ENCODE data around the gene FMN1. TPM values are rescaled to one million over a fixed set of nuclear protein-coding genes. Genes with fewer than 3 reads are reported as not detected.
A peak's percentile ranks its signal among the peaks of the same experiment; 100 is the strongest.

FMN1 gene
- total RNA-seq, 2 donors from 2014 or later = 26.9 to 27.5 TPM

DNA sequence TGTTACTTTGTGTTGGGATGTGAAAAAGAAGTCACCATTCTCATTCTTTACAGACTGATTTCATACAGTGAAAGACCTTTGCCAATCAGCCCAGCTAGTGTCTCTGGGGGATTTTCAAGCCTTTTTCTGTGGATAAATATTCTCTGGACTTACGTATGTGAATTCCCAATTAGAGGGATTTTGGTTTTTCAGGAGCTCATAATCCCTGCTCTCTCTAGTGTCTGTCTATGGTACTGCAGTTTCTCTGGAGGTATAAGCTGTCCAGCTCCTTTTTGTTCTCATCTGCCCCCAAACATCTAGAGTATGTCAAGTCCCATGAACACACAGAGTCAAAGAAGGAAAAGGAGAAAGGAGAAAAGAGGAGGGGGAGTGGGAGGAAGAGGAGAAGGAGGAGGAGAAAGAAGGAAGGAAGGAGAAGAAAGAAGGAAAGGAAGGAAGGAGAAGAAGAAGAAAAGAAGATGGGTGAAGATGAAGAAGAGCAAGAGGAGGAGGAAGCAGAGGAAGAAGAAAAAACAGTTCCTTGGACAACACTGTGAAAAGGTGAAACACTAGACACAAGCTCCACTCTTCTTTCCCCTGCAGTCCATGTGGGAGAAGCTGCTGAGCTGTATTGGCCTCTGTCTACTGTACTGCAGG is 258.1 kb downstream of the FMN1 start:
- Histone ChIP-seq H3K27ac (no peak overlapping the region), H3K4me3 (no peak overlapping the region), H3K4me1 (ENCODE audit: control insufficient read depth in 1 of 2, low read depth in 2 of 2) (no peaks in the 10 kb centered on the region), H3K9me3 (no peaks in the 10 kb centered on the region), H3K36me3 (no peaks in the 10 kb centered on the region), H3K27me3 (replicated peaks; ENCODE audit: insufficient read depth) (no peaks in the 10 kb centered on the region)
- DNase-seq (ENCODE audit: low spot score) (no peak), ATAC-seq (ENCODE audit: insufficient number of reproducible peaks, low FRiP score, low read depth) (peak; percentile 60)
- TF ChIP-seq, protein P1, sequence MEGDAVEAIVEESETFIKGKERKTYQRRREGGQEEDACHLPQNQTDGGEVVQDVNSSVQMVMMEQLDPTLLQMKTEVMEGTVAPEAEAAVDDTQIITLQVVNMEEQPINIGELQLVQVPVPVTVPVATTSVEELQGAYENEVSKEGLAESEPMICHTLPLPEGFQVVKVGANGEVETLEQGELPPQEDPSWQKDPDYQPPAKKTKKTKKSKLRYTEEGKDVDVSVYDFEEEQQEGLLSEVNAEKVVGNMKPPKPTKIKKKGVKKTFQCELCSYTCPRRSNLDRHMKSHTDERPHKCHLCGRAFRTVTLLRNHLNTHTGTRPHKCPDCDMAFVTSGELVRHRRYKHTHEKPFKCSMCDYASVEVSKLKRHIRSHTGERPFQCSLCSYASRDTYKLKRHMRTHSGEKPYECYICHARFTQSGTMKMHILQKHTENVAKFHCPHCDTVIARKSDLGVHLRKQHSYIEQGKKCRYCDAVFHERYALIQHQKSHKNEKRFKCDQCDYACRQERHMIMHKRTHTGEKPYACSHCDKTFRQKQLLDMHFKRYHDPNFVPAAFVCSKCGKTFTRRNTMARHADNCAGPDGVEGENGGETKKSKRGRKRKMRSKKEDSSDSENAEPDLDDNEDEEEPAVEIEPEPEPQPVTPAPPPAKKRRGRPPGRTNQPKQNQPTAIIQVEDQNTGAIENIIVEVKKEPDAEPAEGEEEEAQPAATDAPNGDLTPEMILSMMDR (IDR thresholded peaks at IDR 0.05) = peak; percentile 60

DNA sequence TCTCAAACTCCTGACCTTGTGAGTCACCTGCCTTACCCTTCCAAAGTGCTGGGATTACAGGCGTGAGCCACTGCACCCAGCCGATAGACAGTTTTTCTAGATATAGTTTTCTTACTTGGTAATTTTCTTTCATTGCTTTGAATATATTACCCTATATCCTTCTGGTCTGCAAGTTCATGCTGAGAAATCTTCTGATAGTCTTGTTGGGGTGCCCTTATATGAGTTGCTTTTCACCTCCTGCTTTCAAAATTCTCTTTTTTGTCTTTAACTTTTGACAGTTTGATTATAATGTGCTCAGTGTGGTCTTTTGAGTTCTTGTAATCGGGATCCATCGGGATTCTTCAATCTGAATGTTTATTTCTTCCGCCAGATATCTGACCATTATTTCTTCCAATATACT is 259.4 kb downstream of the FMN1 start:
- H3K9me3 ChIP-seq = no peaks in the 10 kb centered on the region
- H3K27me3 ChIP-seq (replicated peaks; ENCODE audit: insufficient read depth) = no peaks in the 10 kb centered on the region
- ATAC-seq (ENCODE audit: insufficient number of reproducible peaks, low FRiP score, low read depth) (no peak), DNase-seq (ENCODE audit: low spot score) (no peak)
- H3K4me1 ChIP-seq (ENCODE audit: control insufficient read depth in 1 of 2, low read depth in 2 of 2) = no peaks in the 10 kb centered on the region
- no peak overlapping the region for H3K4me3 ChIP-seq
- no peaks in the 10 kb centered on the region for H3K36me3 ChIP-seq
- TF ChIP-seq, protein P1 (IDR thresholded peaks at IDR 0.05) = no peak
- H3K27ac ChIP-seq = no peak overlapping the region

DNA sequence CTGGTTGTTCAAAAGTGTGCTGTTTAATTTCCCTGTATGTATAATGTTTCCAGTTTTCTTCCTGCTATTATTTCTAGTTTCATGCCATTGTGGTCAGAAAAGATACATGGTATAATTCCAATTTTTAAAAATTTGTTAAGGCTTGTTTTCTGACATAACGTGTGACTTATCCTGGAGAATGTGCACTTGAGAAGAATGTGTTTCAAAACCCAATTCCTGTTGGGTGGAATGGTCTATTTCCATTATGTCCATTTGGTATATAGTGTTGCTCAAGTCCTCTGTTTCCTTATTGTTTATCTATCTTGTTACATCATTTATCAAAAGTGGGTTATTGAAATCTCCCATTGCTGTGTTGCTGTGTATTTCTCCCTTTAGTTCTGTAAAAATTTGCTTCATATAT is 261.3 kb downstream of the FMN1 start:
- Histone ChIP-seq H3K4me3 (no peak overlapping the region), H3K4me1 (ENCODE audit: control insufficient read depth in 1 of 2, low read depth in 2 of 2) (no peaks in the 10 kb centered on the region), H3K9me3 (no peaks in the 10 kb centered on the region), H3K27me3 (replicated peaks; ENCODE audit: insufficient read depth) (no peaks in the 10 kb centered on the region), H3K27ac (no peak overlapping the region), H3K36me3 (no peaks in the 10 kb centered on the region)
- no peak for DNase-seq (ENCODE audit: low spot score)
- no peak for ATAC-seq (ENCODE audit: insufficient number of reproducible peaks, low FRiP score, low read depth)
- TF ChIP-seq, protein P1 (IDR thresholded peaks at IDR 0.05) = no peak

DNA sequence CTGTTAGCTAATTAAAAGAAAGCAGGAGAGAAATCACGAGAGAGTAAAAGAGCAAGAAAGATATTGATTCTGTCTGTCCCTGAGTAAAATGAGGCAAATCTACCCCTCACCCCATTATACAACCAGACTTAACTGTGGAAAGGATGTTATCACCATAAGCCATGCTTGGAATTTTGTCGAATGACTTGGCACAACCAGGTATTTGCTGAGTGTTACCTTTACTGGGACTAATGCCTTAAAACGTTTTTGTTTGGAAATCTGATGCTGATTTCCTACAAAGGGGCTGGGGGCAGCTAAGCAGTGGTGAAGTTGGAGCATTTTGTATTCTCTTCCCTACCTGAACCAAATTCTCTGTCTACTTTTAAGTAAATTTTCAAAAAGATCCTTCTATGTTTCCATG is 265.6 kb downstream of the FMN1 start:
- H3K27me3 ChIP-seq (replicated peaks; ENCODE audit: insufficient read depth) = no peaks in the 10 kb centered on the region
- no peak for ATAC-seq (ENCODE audit: insufficient number of reproducible peaks, low FRiP score, low read depth)
- H3K36me3 ChIP-seq = no peaks in the 10 kb centered on the region
- H3K9me3 ChIP-seq = no peaks in the 10 kb centered on the region
- no peaks in the 10 kb centered on the region for H3K4me1 ChIP-seq (ENCODE audit: control insufficient read depth in 1 of 2, low read depth in 2 of 2)
- no peak overlapping the region for H3K4me3 ChIP-seq
- no peak overlapping the region for H3K27ac ChIP-seq
- TF ChIP-seq, protein P1 (IDR thresholded peaks at IDR 0.05) = no peak
- DNase-seq (ENCODE audit: low spot score) = no peak

DNA sequence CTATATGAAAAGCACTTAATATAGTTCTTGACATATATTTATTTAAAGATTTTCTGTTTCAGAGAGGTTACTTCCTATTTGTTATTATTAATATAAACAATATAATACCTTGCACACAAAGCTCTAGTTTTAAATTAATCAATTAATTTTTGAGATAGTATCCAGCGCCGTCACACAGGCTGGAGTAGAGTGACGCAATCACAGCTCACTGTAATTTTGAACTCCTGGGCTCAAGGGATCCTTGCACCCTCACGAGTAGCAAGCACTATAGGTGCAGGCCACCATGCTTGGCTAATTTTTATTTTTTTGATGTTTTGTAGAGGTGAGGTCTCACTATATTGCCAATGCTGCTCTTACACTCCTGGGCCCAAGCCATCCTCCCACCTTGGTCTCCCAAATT is 267.4 kb downstream of the FMN1 start:
- ATAC-seq (ENCODE audit: insufficient number of reproducible peaks, low FRiP score, low read depth) = no peak

More for the DNA sequence above, 267.4 kb downstream of the FMN1 start:
- H3K9me3 ChIP-seq = no peaks in the 10 kb centered on the region
- no peaks in the 10 kb centered on the region for H3K36me3 ChIP-seq
- TF ChIP-seq, protein P1 (IDR thresholded peaks at IDR 0.05) = no peak
- no peak for DNase-seq (ENCODE audit: low spot score)
- H3K27me3 ChIP-seq (replicated peaks; ENCODE audit: insufficient read depth) = no peaks in the 10 kb centered on the region
- no peak overlapping the region for H3K27ac ChIP-seq
- no peak overlapping the region for H3K4me3 ChIP-seq
- no peaks in the 10 kb centered on the region for H3K4me1 ChIP-seq (ENCODE audit: control insufficient read depth in 1 of 2, low read depth in 2 of 2)
